GM12874 (cell line): ENCODE results near the gene ITGA11.

ENCODE experiments used
- CTCF ChIP-seq: IDR thresholded peaks from 2 replicates; pipeline ENCODE4 v1.5.1; 2011; ENCODE audit warnings: low read depth, mild to moderate bottlenecking, control low read depth, low read length, moderate library complexity; ENCODE audit not compliant: insufficient read depth

Gene ITGA11

GRCh38 chr15:68274201-68274848 lies 157.6 kb downstream of the ITGA11 start:
- no peak for TF ChIP-seq CTCF

DNA sequence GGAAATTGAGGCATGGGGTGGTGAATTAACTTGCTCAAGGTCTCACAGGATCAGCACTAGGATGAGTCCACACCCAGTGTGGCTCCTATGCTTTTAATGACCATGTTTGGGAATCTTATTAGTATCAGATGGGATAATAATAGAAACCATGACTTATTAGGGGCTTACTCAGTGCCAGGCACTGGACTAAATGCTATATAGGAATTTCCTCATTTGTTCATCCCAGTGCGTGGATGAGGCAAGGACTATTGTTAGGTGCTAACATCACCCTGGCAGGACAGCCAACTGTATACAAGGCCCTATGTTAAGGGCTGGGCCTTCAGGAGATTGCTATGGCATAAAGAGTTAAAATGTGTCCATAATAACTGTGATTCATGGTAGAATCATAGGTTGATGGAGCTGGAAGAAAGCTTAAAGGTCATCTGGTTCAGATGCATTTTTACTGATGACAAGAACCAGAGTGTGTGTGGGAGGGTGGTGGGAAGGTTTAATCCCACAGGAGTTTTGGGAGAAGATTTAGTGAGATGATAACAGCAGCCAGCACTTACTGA lies 159.2 kb downstream of the ITGA11 start:
- TF ChIP-seq CTCF = no peak

- no peak for TF ChIP-seq CTCF
Observed at GRCh38 chr15:68271854-68272471, 160.0 kb downstream of the ITGA11 start.

GRCh38 chr15:68268405-68268804 lies 163.6 kb downstream of the ITGA11 start:
- TF ChIP-seq CTCF = no peak

DNA sequence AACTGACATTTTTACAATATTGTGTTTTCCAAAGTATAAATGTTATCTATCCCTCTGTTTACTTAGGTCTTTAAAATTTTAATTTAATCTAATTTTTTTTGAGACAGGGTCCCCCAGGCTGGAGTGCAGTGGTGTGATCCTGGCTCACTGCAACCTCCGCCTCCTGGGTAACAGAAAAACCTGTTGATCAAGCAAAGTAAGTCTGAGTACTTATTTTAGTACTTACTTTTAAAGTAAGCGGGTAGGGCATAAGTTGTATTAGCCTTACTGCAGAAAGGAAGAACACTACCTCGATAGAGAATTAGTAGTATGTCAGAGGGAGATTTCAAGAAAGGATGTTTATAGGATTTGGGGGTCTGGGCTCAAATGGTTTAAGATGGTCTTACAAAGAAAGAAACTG lies 166.3 kb downstream of the ITGA11 start:
- no peak for TF ChIP-seq CTCF

GRCh38 chr15:68265081-68265480 lies 166.9 kb downstream of the ITGA11 start:
- TF ChIP-seq CTCF = no peak

GRCh38 chr15:68264282-68264681 lies 167.7 kb downstream of the ITGA11 start:
- no peak for TF ChIP-seq CTCF
